Activated gamma-delta T cell treated with anti-CD3 and anti-CD28 coated beads, Interleukin-2, amount 50 U/mL, for 16 hours (primary cell): ENCODE results near the gene RAB31.
"Not testable (repeated sequence)": the region's sequence is repeated elsewhere in the genome, so short reads cannot be mapped to it uniquely, and the experiment has no call there.

ENCODE experiments used
- DNase-seq: peaks from one replicate; pipeline ENCODE4 v3.0.0-alpha.2; 2020; ENCODE audit warnings: low read depth

Gene RAB31

DNA sequence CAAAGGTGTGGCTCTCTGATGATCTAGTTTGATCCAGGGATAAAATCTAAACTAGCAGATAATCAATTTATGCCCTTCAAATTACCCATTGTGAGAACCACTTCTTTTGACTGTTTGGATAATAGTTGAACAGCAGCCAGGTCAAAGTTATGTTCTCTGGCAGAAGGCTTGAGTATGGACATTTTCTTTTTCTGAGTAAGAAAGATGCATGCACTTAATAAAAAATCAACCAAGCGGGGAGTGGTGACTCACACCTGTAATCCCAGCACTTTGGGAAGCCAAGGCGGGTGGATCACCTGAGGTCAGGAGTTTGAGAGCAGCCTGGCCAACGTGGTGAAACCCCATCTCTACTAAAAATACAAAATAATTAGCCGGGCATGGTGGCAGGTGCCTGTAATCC, 183.4 kb downstream of the RAB31 start:
- DNase-seq = not testable (repeated sequence)

DNA sequence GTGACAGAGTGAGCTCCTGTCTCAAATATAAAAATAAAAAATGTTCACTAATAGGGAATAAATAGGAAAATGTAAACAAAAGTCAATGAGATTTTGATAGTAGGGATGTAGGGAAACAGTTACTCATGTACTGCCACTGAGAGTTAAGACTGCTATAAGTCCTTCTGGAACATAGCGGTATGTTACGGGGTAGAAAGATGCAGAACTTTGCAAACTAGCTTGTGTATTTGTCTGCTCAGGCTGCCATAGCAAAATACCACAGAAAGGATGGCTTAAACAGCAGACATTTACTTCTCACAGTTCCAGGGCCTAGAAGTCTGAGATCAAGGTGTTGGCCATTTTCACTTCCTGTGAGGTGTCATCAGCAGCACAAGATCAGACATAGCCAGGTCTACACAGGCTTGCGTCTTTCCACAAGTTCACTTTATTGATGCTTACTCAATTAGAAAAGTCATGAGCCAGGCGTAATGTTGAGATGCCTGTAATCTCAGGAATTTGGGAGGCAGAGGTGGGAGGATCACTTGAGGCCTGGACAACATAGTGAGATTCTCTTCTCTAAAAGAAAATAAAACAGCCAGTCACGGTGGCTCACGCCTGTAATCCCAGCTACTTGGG, 186.5 kb downstream of the RAB31 start:
- no peak for DNase-seq

DNA sequence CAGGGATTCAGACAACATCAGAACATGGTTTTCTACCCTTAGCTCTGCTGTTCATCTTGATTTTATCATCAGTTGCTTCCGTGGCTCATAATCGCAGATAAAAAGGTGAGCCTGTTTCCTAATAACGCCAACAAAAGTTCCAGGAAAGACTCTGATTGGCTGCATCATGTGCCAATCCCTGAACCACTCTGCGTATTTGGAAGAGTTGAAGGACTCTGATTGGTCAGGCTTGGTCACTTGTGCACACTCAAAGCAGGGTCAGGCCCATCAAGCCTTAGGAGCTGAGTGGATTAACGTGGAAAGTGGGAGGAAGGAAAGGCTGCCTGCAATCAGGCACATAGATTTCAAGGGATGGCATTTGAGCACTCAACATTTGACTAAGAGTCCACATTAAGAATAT, 189.0 kb downstream of the RAB31 start:
- no peak for DNase-seq

DNA sequence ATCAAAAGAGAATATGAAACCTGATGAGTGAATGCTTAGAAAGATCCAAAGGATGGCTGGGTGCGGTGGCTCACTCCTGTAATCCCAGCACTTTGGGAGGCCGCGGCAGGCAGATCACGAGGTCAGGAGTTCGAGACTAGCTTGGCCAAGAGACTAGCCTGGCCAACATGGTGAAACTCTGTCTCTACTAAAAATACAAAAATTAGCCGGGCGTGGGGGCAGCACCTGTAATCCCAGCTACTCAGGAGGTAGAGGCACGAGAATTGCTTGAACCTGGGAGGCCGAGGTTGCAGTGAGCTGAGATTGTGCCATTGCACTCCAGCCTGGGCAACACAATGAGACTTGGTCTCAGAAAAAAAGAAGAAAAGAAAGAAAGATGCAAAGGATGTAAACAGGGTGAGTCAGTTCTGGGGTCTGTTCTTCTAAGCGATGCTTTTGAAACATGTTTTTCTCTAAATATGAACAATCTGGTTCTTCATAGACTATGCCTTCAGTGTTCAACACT, 189.7 kb downstream of the RAB31 start:
- DNase-seq = not testable (repeated sequence)

DNA sequence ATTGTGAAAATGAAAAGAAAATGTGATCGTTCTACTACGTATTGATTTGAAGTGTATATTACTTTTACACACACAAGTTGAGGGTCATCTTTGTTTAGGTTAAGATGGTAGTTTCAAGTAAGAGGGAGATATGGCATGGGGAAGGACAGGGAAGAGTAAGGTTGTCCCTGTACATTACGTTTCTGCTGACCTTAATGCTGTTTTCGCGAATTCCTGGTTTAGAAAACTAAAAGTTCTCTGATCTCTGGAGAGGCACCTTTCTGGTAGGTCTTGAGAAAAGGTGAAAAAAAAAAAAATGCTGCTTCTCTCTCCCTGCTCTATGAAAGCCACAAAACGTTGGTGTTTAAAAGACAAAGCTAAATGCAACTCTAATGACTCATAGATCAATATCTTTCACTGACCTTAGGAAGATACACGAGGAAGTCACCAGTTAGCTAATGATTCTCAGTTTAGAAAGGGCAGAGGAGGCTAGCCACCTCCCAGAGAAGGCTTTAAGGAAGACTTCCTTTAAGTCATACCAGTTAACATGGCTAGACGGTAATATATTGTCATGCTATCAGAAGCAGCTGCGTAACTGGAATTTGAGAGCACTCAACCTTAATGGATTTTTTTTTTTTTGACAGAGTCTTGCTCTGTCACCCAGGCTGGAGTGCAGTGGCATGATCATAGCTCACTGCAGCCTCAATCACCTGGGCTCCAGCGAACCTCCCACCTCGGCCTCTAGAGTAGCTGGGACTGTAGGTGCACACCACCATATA, 190.9 kb downstream of the RAB31 start:
- no peak for DNase-seq

DNA sequence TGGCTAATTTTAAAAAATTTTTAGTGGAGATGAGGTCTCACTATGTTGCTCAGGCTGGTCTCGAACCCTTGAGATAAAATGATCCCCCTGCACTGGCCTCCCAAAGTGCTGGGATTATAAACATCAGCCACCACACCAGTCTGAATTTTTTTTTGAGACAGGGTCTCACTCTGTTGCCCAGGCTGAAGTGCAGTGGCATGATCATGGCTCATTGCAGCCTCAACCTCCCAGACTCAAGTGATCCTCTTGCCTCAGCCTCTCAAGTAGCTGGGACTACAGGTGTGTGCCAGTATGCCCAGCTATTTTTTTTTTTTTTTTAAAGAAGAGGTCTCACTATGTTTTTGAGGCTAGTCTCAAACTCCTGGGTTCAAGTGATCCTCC, 191.4 kb downstream of the RAB31 start:
- not testable (repeated sequence) for DNase-seq

DNA sequence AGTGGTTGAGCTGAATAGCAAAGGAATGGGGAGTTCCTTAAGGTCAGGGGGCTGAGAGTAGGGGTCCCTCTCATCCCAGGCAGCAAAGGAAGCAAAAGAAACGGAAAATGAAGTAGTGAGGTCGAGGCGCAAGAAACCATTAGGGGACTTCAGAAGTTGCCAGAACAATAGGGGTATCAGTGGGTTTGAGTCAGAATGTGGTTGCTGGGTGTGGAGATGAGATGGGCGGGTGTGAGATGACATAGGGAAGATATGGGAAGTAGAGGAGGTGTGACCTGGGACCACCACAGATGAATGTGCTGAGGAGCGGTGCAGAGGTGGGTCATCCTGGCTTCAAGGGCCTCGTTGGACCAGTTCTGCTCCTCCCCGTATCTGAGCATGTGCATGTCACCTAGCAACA, 192.6 kb downstream of the RAB31 start:
- no peak for DNase-seq

DNA sequence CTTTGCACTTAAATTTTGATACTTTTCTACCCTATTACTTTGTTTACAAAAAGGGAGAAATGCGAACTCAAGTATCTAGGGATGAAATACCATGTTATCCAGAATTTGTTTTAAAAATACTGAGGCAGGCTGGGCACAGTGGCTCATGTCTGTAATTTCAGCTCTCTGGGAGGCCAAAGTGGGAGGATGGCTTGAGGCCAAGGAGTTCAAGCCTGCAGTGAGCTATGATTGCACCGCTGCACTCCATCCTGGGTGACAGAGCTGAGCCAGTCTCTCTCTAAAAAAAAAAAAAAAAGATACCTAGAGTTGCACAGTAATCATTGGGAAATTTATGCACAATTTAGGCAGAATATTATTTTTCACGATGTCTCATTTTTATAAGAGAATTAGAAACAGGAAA, 193.3 kb downstream of the RAB31 start:
- DNase-seq = no peak

DNA sequence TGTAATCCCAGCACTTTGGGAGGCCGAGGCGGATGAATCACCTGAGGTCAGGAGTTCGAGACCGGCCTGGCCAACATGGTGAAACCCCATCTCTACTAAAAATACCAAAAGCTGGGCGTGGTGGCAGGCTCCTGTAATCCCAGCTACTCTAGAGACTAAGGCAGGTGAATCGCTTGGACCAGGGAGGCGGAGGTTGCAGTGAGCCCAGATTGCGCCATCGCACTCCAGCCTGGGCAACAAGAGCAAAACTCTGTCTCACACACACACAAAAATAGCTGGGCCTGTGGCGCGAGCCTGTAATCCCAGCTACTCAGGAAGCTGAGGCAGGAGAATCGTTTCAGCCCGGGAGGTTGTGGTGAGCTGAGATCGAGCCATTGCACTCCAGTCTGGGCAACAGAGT, 194.2 kb downstream of the RAB31 start:
- not testable (repeated sequence) for DNase-seq

DNA sequence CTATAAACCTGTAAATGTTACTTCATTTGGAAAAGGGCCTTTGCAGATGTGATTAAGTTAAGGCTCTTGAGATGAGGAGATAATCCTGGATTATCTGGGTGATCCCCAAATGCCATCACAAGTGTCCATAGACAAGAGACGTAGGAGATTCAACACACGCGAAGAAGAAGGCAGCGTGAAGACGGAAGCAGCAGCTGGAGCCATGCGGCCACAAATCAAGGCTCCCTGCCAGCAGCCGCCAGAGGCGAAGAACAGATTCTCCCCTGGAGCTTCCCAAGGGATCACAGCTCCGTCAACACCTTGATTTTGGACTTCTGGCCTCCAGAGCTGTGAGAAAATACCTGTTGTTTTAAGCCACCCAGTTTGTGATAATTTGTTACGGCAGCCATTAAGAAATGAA, 194.7 kb downstream of the RAB31 start:
- DNase-seq = no peak

DNA sequence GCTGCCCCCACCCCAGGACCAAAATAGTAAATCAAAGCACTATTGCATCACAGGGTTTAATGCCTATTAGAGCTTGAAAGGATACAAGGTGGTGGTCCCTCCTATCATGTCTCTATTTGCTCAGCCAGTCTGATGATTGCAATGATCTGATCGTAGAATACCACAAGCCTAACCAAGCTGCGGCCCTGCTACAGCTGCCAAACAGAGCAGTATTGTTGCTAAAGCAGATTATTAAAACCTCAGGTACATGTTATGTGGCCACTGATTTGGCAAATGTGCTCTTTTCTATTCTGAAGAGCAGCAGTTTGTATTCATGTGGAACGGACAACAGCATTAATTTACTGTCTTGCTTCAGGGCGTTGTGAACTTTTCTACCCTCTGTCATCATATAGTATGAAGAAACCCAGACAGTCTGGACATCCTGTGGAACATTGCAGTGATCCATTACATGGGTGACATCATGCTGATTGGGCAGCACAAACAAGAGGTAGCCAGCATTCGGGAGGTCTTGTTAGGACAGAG, 197.4 kb downstream of the RAB31 start:
- DNase-seq = no peak

DNA sequence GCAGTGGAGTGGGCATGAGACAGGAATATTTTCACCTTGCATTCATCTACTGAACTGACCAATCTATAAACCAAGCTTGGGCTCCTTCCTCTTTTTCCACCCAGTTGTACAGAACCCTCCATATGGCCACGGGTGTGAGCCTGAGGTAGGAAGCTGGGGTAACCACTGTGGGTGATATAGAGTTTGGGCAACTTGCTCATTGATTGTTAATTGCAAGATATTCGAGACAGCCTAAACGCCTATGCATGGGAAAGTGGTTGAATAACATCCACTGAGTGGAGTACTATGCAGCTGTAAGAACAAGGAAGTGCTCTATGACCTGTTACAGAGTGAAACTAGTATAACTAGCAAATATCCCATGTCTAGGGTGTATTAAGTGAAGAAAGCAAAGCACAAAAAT, 198.4 kb downstream of the RAB31 start:
- DNase-seq = no peak

DNA sequence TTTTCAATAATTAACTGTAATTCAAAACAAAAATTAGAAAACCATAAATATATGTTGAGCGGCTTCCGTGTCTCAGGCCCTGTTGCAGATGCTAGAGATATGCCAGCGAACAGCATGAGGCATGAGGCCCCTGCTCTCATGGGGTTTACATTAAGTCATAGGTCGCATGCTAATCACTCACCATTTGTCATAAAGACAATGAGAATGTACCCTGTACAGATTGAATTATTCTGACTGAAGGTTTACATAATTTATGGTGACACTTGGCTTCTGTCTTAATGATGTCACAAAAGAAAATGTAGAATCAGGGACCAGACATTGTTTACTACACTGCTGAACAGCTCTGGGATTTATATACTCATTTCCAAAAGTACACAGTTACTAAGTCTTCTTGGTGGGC, 199.8 kb downstream of the RAB31 start:
- no peak for DNase-seq

DNA sequence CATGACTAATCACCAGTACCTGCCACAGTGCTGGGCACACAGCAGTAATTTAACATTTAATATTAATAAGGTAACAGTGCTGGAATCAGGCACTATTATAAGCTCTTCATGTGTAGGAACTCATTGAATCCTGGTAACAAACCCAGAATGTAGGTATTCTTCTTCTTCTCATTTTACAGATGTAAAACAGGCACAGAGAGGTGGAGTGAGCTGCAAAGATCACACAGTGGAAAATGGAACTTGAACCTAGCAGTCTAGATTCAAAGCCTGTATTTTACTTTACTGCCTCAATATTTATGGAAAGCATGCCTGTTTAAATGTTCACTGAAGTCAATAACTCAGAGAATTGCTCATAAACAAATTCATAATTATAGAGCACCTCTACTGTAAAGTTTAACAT, 202.0 kb downstream of the RAB31 start:
- no peak for DNase-seq

DNA sequence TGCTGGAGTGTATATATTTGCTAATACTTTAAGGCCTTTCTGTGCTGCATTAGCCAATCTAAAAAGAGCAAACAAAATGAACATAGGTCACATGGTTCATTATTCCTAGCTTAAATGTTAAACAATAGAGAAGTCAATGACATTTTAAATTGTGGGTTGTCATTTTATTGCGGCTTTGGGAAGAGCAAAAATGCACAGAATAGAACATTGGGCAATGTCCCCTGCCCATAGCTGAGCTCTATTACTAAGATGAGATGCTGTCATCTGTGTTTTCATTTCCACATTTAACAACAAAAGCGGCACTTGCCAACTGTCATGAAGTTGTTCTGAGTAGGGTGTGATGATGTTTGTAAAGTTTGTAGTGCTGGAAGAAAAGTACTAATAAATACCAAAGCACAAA, 202.6 kb downstream of the RAB31 start:
- no peak for DNase-seq

DNA sequence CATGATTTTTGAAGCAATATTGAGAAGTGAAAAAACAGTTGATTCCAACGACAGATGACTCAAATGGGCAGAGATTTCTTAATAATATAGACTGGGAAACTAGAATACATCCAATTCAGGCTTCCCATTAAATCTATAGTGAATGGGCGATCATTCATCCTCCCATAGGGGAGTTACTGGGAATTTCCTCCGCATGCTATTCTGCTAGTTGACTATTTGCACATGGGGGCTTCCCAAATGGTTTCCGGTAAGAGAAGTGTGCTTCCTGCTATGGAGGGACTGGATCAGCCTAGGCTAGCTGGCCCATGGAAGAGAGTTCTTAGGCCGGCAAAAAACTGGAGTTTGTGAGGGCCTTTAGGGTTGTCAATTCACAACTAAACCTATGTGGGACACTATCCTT, 203.1 kb downstream of the RAB31 start:
- DNase-seq = no peak
